Pancreas (tissue), 10 donors: ENCODE data around the gene RGS12. TPM values are rescaled to one million over a fixed set of nuclear protein-coding genes. Genes with fewer than 3 reads are reported as not detected.

ENCODE experiments used
- ATAC-seq, 4 donors: fragments of 200-7000 bp; cut with Tn5 transposase; one replicate each; pipeline versions ENCODE4 v1.8.0 to v1.9.1; 2020; ENCODE audit warnings: mild to moderate bottlenecking in 4 of 4, moderate library complexity in 4 of 4
- DNase-seq, 6 donors: peaks; one replicate each; pipeline ENCODE4 v3.0.0-alpha.2; 2020
- FAIRE-seq: peaks from 2 replicates; lab custom pipeline; 2012; peaks lifted over from hg19 to GRCh38; lab: Jason Lieb, UNC
- H3K27ac ChIP-seq, 4 donors: fragments of 200-600 bp; sonication (generic); 1 replicate in 3 of 4; 2 replicates in 1 of 4; pipeline versions ENCODE4 v1.5.0 to v1.8.0; 2020
- H3K27me3 ChIP-seq, 4 donors: fragments of 200-600 bp; one replicate each; pipeline ENCODE4 v1.8.0; 2021
- H3K36me3 ChIP-seq, 3 donors: fragments of 200-600 bp; sonication (generic) in 1 of 3; one replicate each; pipeline versions ENCODE4 v1.5.0 to v1.8.0; 2020 to 2021
- H3K4me1 ChIP-seq, 3 donors: fragments of 200-600 bp; one replicate each; pipeline ENCODE4 v1.8.0; 2021
- H3K4me3 ChIP-seq, 4 donors: fragments of 200-600 bp; sonication (generic) in 2 of 4; one replicate each; pipeline versions ENCODE4 v1.5.0 to v1.8.0; 2020 to 2021
- H3K9me3 ChIP-seq, 4 donors: fragments of 200-600 bp; one replicate each; pipeline ENCODE4 v1.8.0; 2021
- WGBS, 2 donors: extraction: QIAGEN DNeasy Blood & Tissue Kit; methylation state at CpG; one replicate each; pipeline ENCODE4 v1.1.7; 2013; 5-methylcytosine and 5-hydroxymethylcytosine counted together
- intact Hi-C, 3 donors: fragments of 100-400 bp; cut with DNase I; formaldehyde crosslinking; loops; one replicate each; pipeline versions ENCODE4 v1.11.1 to v1.14.2; 2022
- polyA plus RNA-seq, 2 donors: library from polyadenylated mRNA; stranded (reverse); fragments of 200-250 nt; gene quantifications; one replicate each; pipeline ENCODE4 v1.2.3, GENCODE V29; 2013
- total RNA-seq, 6 donors: library from RNA; stranded (reverse); fragmentation: NEBNext Ultra II Directional in 4 of 6; extraction: Animal tissue kit (Norgen Biotek cat#: 25700) in 4 of 6; gene quantifications; one replicate each; pipeline versions ENCODE4 v1.2.1 to v1.2.4, GENCODE V29; 2021 to 2023
- TF ChIP-seq, protein P1 (sequence below), 4 donors: fragments of 200-600 bp; sonication (generic) in 3 of 4; IDR thresholded peaks; one replicate each; pipeline versions ENCODE4 v1.5.0 to v1.8.0; 2021; ENCODE audit warnings: antibody characterized with exemption in 4 of 4
- donor health status: healthy with polysubstance abuse.
- donor health status: DM: no; HTN: no; CAD: no; lungs with moderate emphysema.
- donor health status: DM: no; HTN: no; CAD: no.
- donor health status: control.
- donor health status: control.
- donor health status: Bipolar disorder and iron deficiency.
- donor health status: DM: yes; HTN: yes; CAD: no.
- donor health status: DM: no; HTN: no; CAD: no.
- donor health status: DM: no; HTN: no; CAD: no.
- donor health status: DM: yes; HTN: yes; CAD: no.

Gene RGS12
- total and polyA plus RNA-seq, 8 donors: 4.6 to 21.6 (median 10.4) TPM

GRCh38 chr4:3253808-3254207 is 39.0 kb upstream of the RGS12 start:
- no peak overlapping the region for H3K27ac ChIP-seq
- H3K4me3 ChIP-seq: no peak overlapping the region
- intact Hi-C loops: no loop called here
- no peaks in the 10 kb centered on the region for H3K9me3 ChIP-seq
- peaks cover 0 to 7% (median 0%) of the 10 kb centered on the region in 3 donors for H3K36me3 ChIP-seq
- no peak for ATAC-seq
- FAIRE-seq: no peak
- DNase-seq: peak in 3 of 6 donors; percentile 5 to 60 (median 52)
- H3K27me3 ChIP-seq: no peaks in the 10 kb centered on the region
- WGBS, 2 donors: 90 to 94% methylated on average over 12 to 13 of the region's 13 CpGs
- H3K4me1 ChIP-seq: no peaks in the 10 kb centered on the region
- TF ChIP-seq, protein P1, sequence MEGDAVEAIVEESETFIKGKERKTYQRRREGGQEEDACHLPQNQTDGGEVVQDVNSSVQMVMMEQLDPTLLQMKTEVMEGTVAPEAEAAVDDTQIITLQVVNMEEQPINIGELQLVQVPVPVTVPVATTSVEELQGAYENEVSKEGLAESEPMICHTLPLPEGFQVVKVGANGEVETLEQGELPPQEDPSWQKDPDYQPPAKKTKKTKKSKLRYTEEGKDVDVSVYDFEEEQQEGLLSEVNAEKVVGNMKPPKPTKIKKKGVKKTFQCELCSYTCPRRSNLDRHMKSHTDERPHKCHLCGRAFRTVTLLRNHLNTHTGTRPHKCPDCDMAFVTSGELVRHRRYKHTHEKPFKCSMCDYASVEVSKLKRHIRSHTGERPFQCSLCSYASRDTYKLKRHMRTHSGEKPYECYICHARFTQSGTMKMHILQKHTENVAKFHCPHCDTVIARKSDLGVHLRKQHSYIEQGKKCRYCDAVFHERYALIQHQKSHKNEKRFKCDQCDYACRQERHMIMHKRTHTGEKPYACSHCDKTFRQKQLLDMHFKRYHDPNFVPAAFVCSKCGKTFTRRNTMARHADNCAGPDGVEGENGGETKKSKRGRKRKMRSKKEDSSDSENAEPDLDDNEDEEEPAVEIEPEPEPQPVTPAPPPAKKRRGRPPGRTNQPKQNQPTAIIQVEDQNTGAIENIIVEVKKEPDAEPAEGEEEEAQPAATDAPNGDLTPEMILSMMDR (IDR thresholded peaks at IDR 0.05): no peak

DNA sequence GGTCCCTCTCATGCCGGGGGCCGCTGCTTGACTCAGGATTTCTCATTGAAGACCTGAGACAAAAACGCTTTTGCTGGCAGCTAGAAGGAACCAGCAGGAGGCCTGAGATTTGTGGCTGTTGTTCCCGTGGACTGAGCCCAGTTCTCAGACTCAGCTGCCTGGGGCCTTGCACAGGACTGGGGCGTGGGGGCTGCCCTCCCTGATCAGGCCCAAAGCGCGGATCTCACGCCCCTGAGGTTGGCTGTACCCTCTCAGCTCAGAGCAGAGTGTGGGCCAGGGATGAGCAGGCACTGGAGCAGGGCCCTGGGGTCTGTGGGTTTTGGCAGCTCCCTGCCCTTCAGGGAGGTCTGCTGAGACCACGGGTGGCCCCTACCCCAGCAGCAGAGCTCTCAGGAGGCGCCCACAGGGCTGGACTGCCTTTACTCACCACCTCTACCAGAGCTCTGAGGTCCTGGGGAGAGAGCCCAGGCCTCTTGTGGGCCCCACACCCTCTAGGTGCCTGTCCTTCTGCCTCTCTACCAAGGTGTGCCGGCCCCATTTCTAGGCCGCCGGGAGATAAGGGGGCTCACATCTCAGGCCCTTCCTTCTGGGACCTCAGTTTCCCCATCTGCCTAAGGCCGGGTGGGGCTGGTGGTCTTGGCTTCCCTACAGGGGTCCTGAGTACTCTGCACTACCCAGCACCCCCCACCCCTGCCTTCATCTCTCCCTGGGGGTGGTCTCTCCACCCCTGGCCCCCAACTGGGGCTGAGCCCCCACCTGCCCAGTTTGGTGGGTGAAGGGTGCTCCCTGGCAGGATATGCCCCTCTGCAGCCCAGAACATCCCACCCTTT is 38.3 kb upstream of the RGS12 start:
- FAIRE-seq (no peak), ATAC-seq (no peak), DNase-seq (peak in 2 of 6 donors; percentile 50 to 52)
- Histone ChIP-seq H3K36me3 (peaks cover 0 to 7% (median 0%) of the 10 kb centered on the region in 3 donors), H3K4me3 (no peak overlapping the region), H3K27ac (no peak overlapping the region), H3K9me3 (no peaks in the 10 kb centered on the region), H3K4me1 (no peaks in the 10 kb centered on the region), H3K27me3 (no peaks in the 10 kb centered on the region)
- WGBS, 2 donors: 94% methylated on average over 13 to 14 of the region's 14 CpGs
- intact Hi-C loops: no loop called here
- TF ChIP-seq, protein P1 (IDR thresholded peaks at IDR 0.05): no peak

DNA sequence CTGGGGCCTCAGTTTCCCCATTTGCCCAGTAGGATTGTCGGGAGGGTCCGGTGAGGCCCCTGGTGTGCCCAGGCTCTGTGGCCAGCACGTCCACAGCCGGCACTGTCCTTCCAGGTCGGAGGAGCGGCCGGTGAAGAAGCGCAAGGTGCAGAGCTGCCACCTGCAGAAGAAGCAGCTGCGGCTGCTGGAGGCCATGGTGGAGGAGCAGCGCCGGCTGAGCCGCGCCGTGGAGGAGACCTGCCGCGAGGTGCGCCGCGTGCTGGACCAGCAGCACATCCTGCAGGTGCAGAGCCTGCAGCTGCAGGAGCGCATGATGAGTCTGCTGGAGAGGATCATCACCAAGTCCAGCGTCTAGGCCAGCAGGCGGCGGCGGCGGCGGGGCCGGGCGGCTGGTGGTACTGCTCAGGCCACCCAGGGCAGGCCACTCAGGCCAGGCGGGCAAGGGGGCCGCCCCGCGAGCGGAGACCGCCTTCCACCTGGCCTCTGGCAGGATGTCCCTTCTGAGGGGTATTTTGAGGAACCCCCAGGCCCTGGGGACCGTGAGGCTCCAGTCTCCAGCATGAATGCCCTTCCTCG is 37.1 kb upstream of the RGS12 start:
- H3K4me3 ChIP-seq: no peak overlapping the region
- WGBS, 2 donors: 92 to 94% methylated on average over 35 to 36 of the region's 36 CpGs
- H3K27me3 ChIP-seq: no peaks in the 10 kb centered on the region
- ATAC-seq (no peak), DNase-seq (peak in 4 of 6 donors; percentile 6 to 59 (median 30)), FAIRE-seq (no peak)
- no peaks in the 10 kb centered on the region for H3K4me1 ChIP-seq
- no peaks in the 10 kb centered on the region for H3K9me3 ChIP-seq
- TF ChIP-seq, protein P1 (IDR thresholded peaks at IDR 0.05): no peak
- H3K27ac ChIP-seq: no peak overlapping the region
- H3K36me3 ChIP-seq: peaks cover 0 to 7% (median 0%) of the 10 kb centered on the region in 3 donors
- intact Hi-C loops: no loop called here

DNA sequence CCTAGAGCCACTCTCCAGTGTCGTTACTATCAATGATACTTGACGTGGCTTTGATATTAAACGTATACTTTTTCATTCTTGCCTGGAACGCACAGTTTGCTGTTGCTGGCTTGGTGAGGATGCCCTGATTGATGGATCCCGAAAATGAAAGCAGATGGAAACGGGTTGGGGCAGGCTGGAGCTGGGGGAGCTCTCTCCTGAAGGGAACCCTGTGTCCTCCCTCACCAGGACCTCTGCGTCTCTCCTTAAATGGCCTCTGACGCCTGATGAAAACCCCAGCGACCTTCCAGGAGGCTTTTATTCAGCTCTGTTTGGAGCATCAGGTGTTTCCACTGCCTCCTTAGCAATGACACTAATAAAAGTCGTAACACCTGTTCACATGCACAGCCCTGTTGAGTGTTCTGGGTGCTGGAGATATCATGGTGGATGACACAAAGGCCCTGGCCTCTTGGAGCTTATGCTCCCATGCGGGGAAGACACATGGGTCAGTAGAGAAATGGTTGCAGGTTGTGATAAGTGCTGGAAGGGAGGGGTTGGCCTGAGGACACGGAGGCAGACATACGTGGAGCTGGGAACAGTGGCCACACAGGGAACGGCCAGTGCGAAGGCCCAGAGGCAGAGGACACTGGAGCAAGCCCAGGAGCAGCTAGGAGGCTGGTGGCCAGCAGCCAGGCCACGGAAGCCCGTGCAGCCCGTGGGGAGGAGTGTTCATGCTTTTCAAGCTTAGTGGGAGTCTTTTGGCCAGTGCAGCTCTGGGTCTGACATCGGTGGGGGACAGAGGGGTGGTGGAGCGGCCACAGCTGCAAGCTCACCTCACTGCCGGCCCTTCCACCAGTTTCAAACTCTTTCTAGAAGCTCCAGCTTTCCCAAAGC is 36.4 kb upstream of the RGS12 start:
- H3K27me3 ChIP-seq: no peaks in the 10 kb centered on the region
- 86 to 92% methylated on average over 21 of the region's 21 CpGs for WGBS, 2 donors
- peaks cover 0 to 7% (median 0%) of the 10 kb centered on the region in 3 donors for H3K36me3 ChIP-seq
- H3K4me3 ChIP-seq: no peak overlapping the region
- no peaks in the 10 kb centered on the region for H3K9me3 ChIP-seq
- DNase-seq: peak in 1 of 6 donors; percentile 38
- no peak for ATAC-seq
- no peak for FAIRE-seq
- H3K27ac ChIP-seq: no peak overlapping the region
- intact Hi-C loops: no loop called here
- no peaks in the 10 kb centered on the region for H3K4me1 ChIP-seq
- TF ChIP-seq, protein P1 (IDR thresholded peaks at IDR 0.05): no peak
